PC-3 (cell line): ENCODE measurements around the gene HELLS. TPM values are rescaled to one million over a fixed set of nuclear protein-coding genes. Genes with fewer than 3 reads are reported as not detected.
"Not testable (repeated sequence)": the region's sequence is repeated elsewhere in the genome, so short reads cannot be mapped to it uniquely, and the experiment has no call there.

Experiments
- ATAC-seq: fragments of 200-7000 bp; cut with Tn5 transposase; 2 replicates; pipeline ENCODE4 v1.9.1; 2020; ENCODE audit warnings: mild to moderate bottlenecking, moderate library complexity
- BruUV-seq: library from RNA; stranded (reverse); fragments of 400-500 nt; replicated peaks from 2 replicates; lab custom pipeline; 2021; lab: Mats Ljungman, UMichigan
- CTCF ChIA-PET: fragments of 300-600 bp; sonication (Branson Sonifier 250); formaldehyde crosslinking; loops from one replicate; lab custom pipeline; 2022; ENCODE audit warnings: antibody characterized with exemption; lab: Charles Lee
- POLR2A ChIA-PET: fragments of 300-600 bp; sonication (Branson Sonifier 250); formaldehyde crosslinking; loops from one replicate; lab custom pipeline; 2022; ENCODE audit warnings: antibody characterized with exemption; ENCODE audit not compliant: unreplicated experiment; lab: Charles Lee
- DNase-seq: peaks from one replicate; pipeline ENCODE4 v3.0.0-alpha.2; 2015
- H2AFZ ChIP-seq: fragments of 300-600 bp; sonication (generic); 2 replicates; pipeline ENCODE4 v1.6.0; 2016; ENCODE audit warnings: antibody characterized with exemption, low read length
- H3F3A ChIP-seq: fragments of 300-600 bp; sonication (generic); one replicate; pipeline ENCODE4 v1.6.0; 2017; ENCODE audit warnings: antibody characterized with exemption, low read length, control low read depth, mild to moderate bottlenecking; ENCODE audit not compliant: unreplicated experiment
- H3K27ac ChIP-seq: fragments of 300-600 bp; sonication (generic); 2 replicates; pipeline ENCODE4 v1.5.1; 2016; ENCODE audit warnings: mild to moderate bottlenecking, low read length
- H3K27me3 ChIP-seq: fragments of 300-600 bp; sonication (generic); 2 replicates; pipeline ENCODE4 v1.6.1; 2016; ENCODE audit warnings: low read length, mixed read lengths
- H3K36me3 ChIP-seq: fragments of 300-600 bp; sonication (generic); 2 replicates; pipeline ENCODE4 v1.6.1; 2016; ENCODE audit warnings: low read depth, mixed run types, low read length, mixed read lengths
- H3K4me1 ChIP-seq: fragments of 300-600 bp; sonication (generic); 2 replicates; pipeline ENCODE4 v1.5.1; 2016; ENCODE audit warnings: low read length; ENCODE audit not compliant: insufficient read depth
- H3K4me2 ChIP-seq: fragments of 300-600 bp; sonication (generic); 2 replicates; pipeline ENCODE4 v1.6.0; 2016; ENCODE audit warnings: low read length
- H3K4me3 ChIP-seq: fragments of 300-600 bp; sonication (generic); 2 replicates; pipeline ENCODE4 v1.5.1; 2016; ENCODE audit warnings: mild to moderate bottlenecking, low read length, mixed read lengths
- H3K79me2 ChIP-seq: fragments of 300-600 bp; sonication (generic); 2 replicates; pipeline ENCODE4 v1.6.1; 2017; ENCODE audit warnings: low read length, mixed read lengths
- H3K9ac ChIP-seq: fragments of 300-600 bp; sonication (generic); 2 replicates; pipeline ENCODE4 v1.6.0; 2016; ENCODE audit warnings: mild to moderate bottlenecking, low read length
- H3K9me2 ChIP-seq: fragments of 300-600 bp; sonication (generic); replicated peaks from 2 replicates; pipeline ENCODE4 v1.6.1; 2016; ENCODE audit warnings: mixed run types, low read length, mixed read lengths
- H3K9me3 ChIP-seq: fragments of 300-600 bp; sonication (generic); 2 replicates; pipeline ENCODE4 v1.6.1; 2016; ENCODE audit warnings: low read length, mixed read lengths
- H4K20me1 ChIP-seq: fragments of 300-600 bp; sonication (generic); 2 replicates; pipeline ENCODE4 v1.6.1; 2016; ENCODE audit warnings: low read length, mixed read lengths
- EZH2 ChIP-seq: fragments of 300-600 bp; sonication (generic); IDR thresholded peaks from one replicate; pipeline ENCODE4 v1.6.1; 2017; ENCODE audit warnings: antibody characterized with exemption, mild to moderate bottlenecking, low read length; ENCODE audit not compliant: unreplicated experiment
- EZH2phosphoT487 ChIP-seq: fragments of 300-600 bp; sonication (generic); IDR thresholded peaks from 2 replicates; pipeline ENCODE4 v1.6.1; 2018; ENCODE audit warnings: mild to moderate bottlenecking, antibody characterized with exemption, low read length, borderline replicate concordance
- intact Hi-C: fragments of 100-400 bp; cut with micrococcal nuclease; formaldehyde crosslinking; loops from 2 replicates; pipeline ENCODE4 v1.9.0; 2023
- total RNA-seq: library from RNA; depleted of rRNA; stranded (reverse); fragments of >200 nt; gene quantifications from 2 replicates; pipeline ENCODE4 v1.2.3, GENCODE V29; 2014
- TF ChIP-seq, protein P1 (sequence below): fragments of 300-600 bp; sonication (generic); conservative IDR thresholded peaks from 2 replicates; pipeline ENCODE4 v1.5.1; 2017; ENCODE audit warnings: antibody characterized with exemption, low read depth, mild to moderate bottlenecking, low read length

The HELLS gene
- total RNA-seq, 1 experiment from 2014 or later, result 86.3 TPM

DNA sequence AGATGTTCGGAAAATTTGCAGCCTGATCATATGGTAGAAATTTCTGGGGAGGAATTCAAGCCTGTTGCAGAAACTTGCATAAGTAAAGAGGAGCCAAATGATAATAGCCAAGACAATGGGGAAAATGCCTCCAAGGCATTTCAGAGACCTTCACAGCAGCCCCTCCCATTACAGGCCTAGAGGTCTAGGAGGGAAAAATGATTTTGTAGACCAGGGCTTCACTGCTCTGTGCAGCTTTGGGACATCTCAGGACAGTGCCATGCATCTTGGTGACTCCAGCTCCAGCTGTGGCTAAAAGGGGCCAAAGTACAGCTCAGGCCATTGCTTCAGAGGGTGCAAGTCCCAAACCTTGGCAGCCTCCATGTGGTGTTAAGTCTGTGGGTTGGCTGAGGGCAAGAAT, 87.4 kb downstream of the HELLS start:
- ChIA-PET POLR2A (no interaction called here), CTCF (no interaction called here)
- H3K4me2 ChIP-seq, result no peak overlapping the region
- no peaks in the 10 kb centered on the region for H3K27me3 ChIP-seq
- H3K36me3 ChIP-seq, result no peaks in the 10 kb centered on the region
- ATAC-seq (no peak), DNase-seq (no peak)
- no peak overlapping the region for H3K9ac ChIP-seq
- intact Hi-C loops, result no loop called here
- H3K9me2 ChIP-seq, result no peaks in the 10 kb centered on the region
- no TSS peak for BruUV-seq
- H3K9me3 ChIP-seq, result no peaks in the 10 kb centered on the region
- H3K27ac ChIP-seq, result no peak overlapping the region
- H3K79me2 ChIP-seq, result no peaks in the 10 kb centered on the region
- H4K20me1 ChIP-seq, result no peaks in the 10 kb centered on the region
- TF ChIP-seq EZH2phosphoT487, result no peak
- TF ChIP-seq EZH2, result no peak
- TF ChIP-seq, protein P1, sequence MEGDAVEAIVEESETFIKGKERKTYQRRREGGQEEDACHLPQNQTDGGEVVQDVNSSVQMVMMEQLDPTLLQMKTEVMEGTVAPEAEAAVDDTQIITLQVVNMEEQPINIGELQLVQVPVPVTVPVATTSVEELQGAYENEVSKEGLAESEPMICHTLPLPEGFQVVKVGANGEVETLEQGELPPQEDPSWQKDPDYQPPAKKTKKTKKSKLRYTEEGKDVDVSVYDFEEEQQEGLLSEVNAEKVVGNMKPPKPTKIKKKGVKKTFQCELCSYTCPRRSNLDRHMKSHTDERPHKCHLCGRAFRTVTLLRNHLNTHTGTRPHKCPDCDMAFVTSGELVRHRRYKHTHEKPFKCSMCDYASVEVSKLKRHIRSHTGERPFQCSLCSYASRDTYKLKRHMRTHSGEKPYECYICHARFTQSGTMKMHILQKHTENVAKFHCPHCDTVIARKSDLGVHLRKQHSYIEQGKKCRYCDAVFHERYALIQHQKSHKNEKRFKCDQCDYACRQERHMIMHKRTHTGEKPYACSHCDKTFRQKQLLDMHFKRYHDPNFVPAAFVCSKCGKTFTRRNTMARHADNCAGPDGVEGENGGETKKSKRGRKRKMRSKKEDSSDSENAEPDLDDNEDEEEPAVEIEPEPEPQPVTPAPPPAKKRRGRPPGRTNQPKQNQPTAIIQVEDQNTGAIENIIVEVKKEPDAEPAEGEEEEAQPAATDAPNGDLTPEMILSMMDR, result no peak
- H3K4me1 ChIP-seq, result no peaks in the 10 kb centered on the region
- no peak overlapping the region for H2AFZ ChIP-seq
- no peak overlapping the region for H3K4me3 ChIP-seq
- no peaks in the 10 kb centered on the region for H3F3A ChIP-seq

DNA sequence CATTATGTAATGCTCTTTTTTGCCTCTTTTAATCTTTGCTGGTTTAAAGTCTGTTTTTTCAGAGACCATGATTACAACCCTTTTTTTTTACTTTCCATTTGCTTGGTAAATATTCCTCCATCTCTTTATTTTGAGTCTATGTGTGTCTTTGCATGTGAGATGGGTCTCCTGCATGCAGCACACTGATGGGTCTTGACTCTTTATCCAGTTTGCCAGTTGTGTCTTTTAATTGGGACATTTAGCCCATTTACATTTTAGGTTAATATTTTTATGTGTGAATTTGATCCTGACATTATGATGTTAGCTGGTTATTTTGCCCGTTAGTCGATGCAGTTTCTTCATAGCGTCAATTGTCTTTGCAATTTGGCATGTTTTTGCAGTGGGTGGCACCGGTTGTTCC, 92.5 kb downstream of the HELLS start:
- H3K36me3 ChIP-seq, ATAC-seq, H3K4me2 ChIP-seq, H3K9me3 ChIP-seq, H2AFZ ChIP-seq, BruUV-seq, CTCF ChIA-PET, DNase-seq, H3K79me2 ChIP-seq, H3F3A ChIP-seq, H3K27me3 ChIP-seq, H3K9me2 ChIP-seq, intact Hi-C loops, POLR2A ChIA-PET, H3K9ac ChIP-seq, H3K27ac ChIP-seq, H3K4me1 ChIP-seq, H4K20me1 ChIP-seq, H3K4me3 ChIP-seq: not testable (repeated sequence)

- no TSS peak for BruUV-seq
These were observed 94.3 kb downstream of the HELLS start for GRCh38 chr10:94639902-94640301.

More at GRCh38 chr10:94639902-94640301, 94.3 kb downstream of the HELLS start:
- ChIA-PET CTCF (no interaction called here), POLR2A (no interaction called here)
- Histone ChIP-seq H3K27me3 (0 out of 2 replicates have a peak, but pooled peaks cover 3% of the 10 kb centered on the region), H2AFZ (no peak overlapping the region), H3K9me3 (no peaks in the 10 kb centered on the region), H3K4me1 (peaks cover 5% of the 10 kb centered on the region; the same call in 1 of the 2 replicates), H3K9me2 (no peaks in the 10 kb centered on the region), H3F3A (no peaks in the 10 kb centered on the region), H4K20me1 (no peaks in the 10 kb centered on the region), H3K36me3 (no peaks in the 10 kb centered on the region), H3K27ac (no peak overlapping the region), H3K9ac (no peak overlapping the region), H3K4me3 (no peak overlapping the region), H3K79me2 (no peaks in the 10 kb centered on the region), H3K4me2 (no peak overlapping the region)
- intact Hi-C loops, result no loop called here
- ATAC-seq (no peak), DNase-seq (no peak)
- no peak for TF ChIP-seq EZH2
- TF ChIP-seq, protein P1, result no peak
- TF ChIP-seq EZH2phosphoT487, result no peak
